Cardiac muscle cell (in vitro differentiated cells and primary cell): ENCODE measurements around the gene GNPDA1. TPM values are rescaled to one million over a fixed set of nuclear protein-coding genes. Genes with fewer than 3 reads are reported as not detected.

Source experiments
- DNase-seq, 2 donors: peaks; one replicate each; pipeline versions ENCODE4 v3.0.0 to v3.0.0-alpha.2; 2010 to 2017; ENCODE audit warnings: low read depth in 1 of 2, low spot score in 1 of 2
- H3K27ac ChIP-seq: fragments of 200-600 bp; sonication (generic); 2 replicates; pipeline ENCODE4 v1.5.1; 2016
- H3K27me3 ChIP-seq: fragments of 200-600 bp; sonication (generic); 2 replicates; pipeline ENCODE4 v1.6.0; 2016; ENCODE audit warnings: control low read depth
- H3K36me3 ChIP-seq: fragments of 200-600 bp; sonication (generic); 2 replicates; pipeline ENCODE4 v1.5.1; 2016; ENCODE audit warnings: control low read depth
- H3K4me1 ChIP-seq: fragments of 200-600 bp; sonication (generic); 2 replicates; pipeline ENCODE4 v1.8.1; 2017; ENCODE audit warnings: low read depth, mild to moderate bottlenecking, mixed run types
- H3K4me3 ChIP-seq: fragments of 200-600 bp; sonication (generic); 2 replicates; pipeline ENCODE4 v1.5.1; 2016; ENCODE audit warnings: mild to moderate bottlenecking
- H3K9me3 ChIP-seq: fragments of 200-600 bp; sonication (generic); 2 replicates; pipeline ENCODE4 v1.5.1; 2017; ENCODE audit warnings: low read depth, mild to moderate bottlenecking, control low read depth
- CTCF ChIP-seq: IDR thresholded peaks from 2 replicates; pipeline ENCODE4 v1.5.1; 2012; ENCODE audit warnings: low read depth, mild to moderate bottlenecking, low read length
- polyA plus RNA-seq: library from polyadenylated mRNA; unstranded; fragments of >200 nt; fragmentation: Nextera tagmentation; extraction: Ambion mirVana; gene quantifications from 2 replicates; pipeline ENCODE4 v1.2.1, GENCODE V29; 2016
- total RNA-seq: library from RNA; depleted of rRNA; stranded (reverse); fragments of >200 nt; gene quantifications from 2 replicates; pipeline ENCODE4 v1.2.3, GENCODE V29; 2016

Gene GNPDA1
- total and polyA plus RNA-seq, 2 experiments from 2014 or later = 25.8 to 47.6 TPM

- Histone ChIP-seq H3K36me3 (no peaks in the 10 kb centered on the region), H3K27ac (no peak overlapping the region), H3K27me3 (no peaks in the 10 kb centered on the region), H3K4me3 (no peak overlapping the region), H3K4me1 (peaks cover 7% of the 10 kb centered on the region), H3K9me3 (no peaks in the 10 kb centered on the region)
- no peak for TF ChIP-seq CTCF
- no peak for DNase-seq
Measured at GRCh38 chr5:141963701-141964100, 49.1 kb downstream of the GNPDA1 start.

GRCh38 chr5:141961466-141961865 lies 51.4 kb downstream of the GNPDA1 start:
- no peaks in the 10 kb centered on the region for H3K27me3 ChIP-seq

GRCh38 chr5:141960449-141961323 lies 52.1 kb downstream of the GNPDA1 start:
- no peaks in the 10 kb centered on the region for H3K9me3 ChIP-seq
- peak; percentile 87 to 92 for DNase-seq
- H3K4me1 ChIP-seq = peaks cover 7% of the 10 kb centered on the region
- H3K36me3 ChIP-seq = no peaks in the 10 kb centered on the region
- H3K4me3 ChIP-seq = no peak overlapping the region
- peak; percentile 90 for TF ChIP-seq CTCF
- H3K27ac ChIP-seq = no peak overlapping the region
- no peaks in the 10 kb centered on the region for H3K27me3 ChIP-seq

More at GRCh38 chr5:141961466-141961865, 51.4 kb downstream of the GNPDA1 start:
- no peaks in the 10 kb centered on the region for H3K36me3 ChIP-seq
- H3K27ac ChIP-seq = no peak overlapping the region
- H3K9me3 ChIP-seq = no peaks in the 10 kb centered on the region
- no peak for TF ChIP-seq CTCF
- peaks cover 7% of the 10 kb centered on the region for H3K4me1 ChIP-seq
- no peak for DNase-seq
- no peak overlapping the region for H3K4me3 ChIP-seq

GRCh38 chr5:141960018-141960417 lies 52.8 kb downstream of the GNPDA1 start:
- Histone ChIP-seq H3K27ac (no peak overlapping the region), H3K36me3 (no peaks in the 10 kb centered on the region), H3K4me1 (peaks cover 7% of the 10 kb centered on the region), H3K27me3 (no peaks in the 10 kb centered on the region), H3K4me3 (no peak overlapping the region), H3K9me3 (no peaks in the 10 kb centered on the region)
- DNase-seq = peak in 1 of 2 donors; percentile 8
- TF ChIP-seq CTCF = peak; percentile 33

GRCh38 chr5:141958546-141959172 lies 54.2 kb downstream of the GNPDA1 start:
- Histone ChIP-seq H3K27me3 (no peaks in the 10 kb centered on the region), H3K36me3 (no peaks in the 10 kb centered on the region), H3K9me3 (no peaks in the 10 kb centered on the region), H3K27ac (no peak overlapping the region), H3K4me1 (peaks cover 7% of the 10 kb centered on the region), H3K4me3 (no peak overlapping the region)
- no peak for TF ChIP-seq CTCF
- peak in 1 of 2 donors; percentile 48 for DNase-seq
